Endothelial cell of umbilical vein (primary cell): Measurements from ENCODE around the gene UGT1A9. TPM values are rescaled to one million over a fixed set of nuclear protein-coding genes. Genes with fewer than 3 reads are reported as not detected.

Source experiments
- BruUV-seq: library from RNA; stranded (reverse); fragments of 400-500 nt; replicated peaks from 2 replicates; lab custom pipeline; 2021; lab: Mats Ljungman, UMichigan
- CTCF ChIA-PET: fragments of 300-600, 350-600 bp; sonication (Branson Sonifier 250); formaldehyde crosslinking; loops from one replicate; lab custom pipeline; 2021; ENCODE audit warnings: antibody characterized with exemption, inconsistent platforms; lab: Charles Lee
- POLR2A ChIA-PET: fragments of 300-600, 350-600 bp; sonication (Branson Sonifier 250); formaldehyde crosslinking; loops from one replicate; lab custom pipeline; 2021; ENCODE audit warnings: antibody characterized with exemption, inconsistent platforms; lab: Charles Lee
- DNase-seq: peaks from one replicate; pipeline ENCODE4 v3.0.0-alpha.2; 2011; ENCODE audit warnings: low read depth, low spot score
- FAIRE-seq: peaks from 2 replicates; lab custom pipeline; 2011; peaks lifted over from hg19 to GRCh38; lab: Jason Lieb, UNC
- H2AFZ ChIP-seq: 2 replicates; pipeline ENCODE4 v1.6.0; 2012; ENCODE audit warnings: low read depth, low read length, control low read depth, inconsistent platforms
- H3K27ac ChIP-seq: 2 replicates; pipeline ENCODE4 v1.5.1; 2011; ENCODE audit warnings: low read depth, mild to moderate bottlenecking, control low read depth, low read length, moderate library complexity; ENCODE audit not compliant: insufficient read depth
- H3K27me3 ChIP-seq, 2 experiments: 2 replicates each; pipeline versions ENCODE4 v1.6.0 to v1.6.1; 2011; ENCODE audit warnings: low read length in 2 of 2, mixed read lengths in 1 of 2; ENCODE audit not compliant: control insufficient read depth in 2 of 2, insufficient read depth in 2 of 2
- H3K36me3 ChIP-seq, 2 experiments: 2 replicates in 1 of 2; 3 replicates in 1 of 2; pipeline ENCODE4 v1.5.1; 2011; ENCODE audit warnings: low read length in 2 of 2, mild to moderate bottlenecking in 1 of 2, moderate library complexity in 1 of 2; ENCODE audit not compliant: control insufficient read depth in 2 of 2, insufficient read depth in 2 of 2; ENCODE audit errors: extremely low read depth in 1 of 2
- H3K4me1 ChIP-seq: 3 replicates; pipeline ENCODE4 v1.5.1; 2011; ENCODE audit warnings: mild to moderate bottlenecking, low read length; ENCODE audit not compliant: control insufficient read depth, insufficient read depth; ENCODE audit errors: extremely low read depth
- H3K4me2 ChIP-seq: 2 replicates; pipeline ENCODE4 v1.6.1; 2011; ENCODE audit warnings: low read length, control low read depth, mixed read lengths; ENCODE audit not compliant: insufficient read depth
- H3K4me3 ChIP-seq, 3 experiments: fragments of 200-600 bp in 1 of 3; sonication (generic), shearing (Covaris generic) in 1 of 3; replicated peaks in 1 of 3; 2 replicates each; pipeline ENCODE4 v1.5.1; 2011 to 2016; ENCODE audit warnings: control low read depth in 3 of 3, low read length in 3 of 3, mild to moderate bottlenecking in 2 of 3, inconsistent platforms in 1 of 3, low read depth in 1 of 3, moderate library complexity in 1 of 3; ENCODE audit not compliant: insufficient read depth in 1 of 3
- H3K79me2 ChIP-seq: 2 replicates; pipeline ENCODE4 v1.6.0; 2012; ENCODE audit warnings: low read length, inconsistent platforms; ENCODE audit not compliant: control insufficient read depth, insufficient read depth
- H3K9ac ChIP-seq: replicated peaks from 2 replicates; pipeline ENCODE3; 2011; ENCODE audit warnings: low read length, control low read depth; ENCODE audit not compliant: insufficient read depth; ENCODE audit errors: extremely low read depth
- H3K9me1 ChIP-seq: replicated peaks from 3 replicates; pipeline ENCODE4 v1.6.0; 2011; ENCODE audit warnings: mild to moderate bottlenecking, low read length; ENCODE audit not compliant: control insufficient read depth, insufficient read depth; ENCODE audit errors: extremely low read depth
- H3K9me3 ChIP-seq: replicated peaks from 2 replicates; pipeline ENCODE4 v1.5.1; 2012; ENCODE audit warnings: low read length, inconsistent platforms; ENCODE audit not compliant: control insufficient read depth, insufficient read depth
- H4K20me1 ChIP-seq: replicated peaks from 2 replicates; pipeline ENCODE3; 2011; ENCODE audit warnings: mild to moderate bottlenecking, low read length; ENCODE audit not compliant: control insufficient read depth, insufficient read depth; ENCODE audit errors: extremely low read depth
- EZH2 ChIP-seq: IDR thresholded peaks from 2 replicates; pipeline ENCODE4 v1.6.1; 2012; ENCODE audit warnings: borderline replicate concordance, low read depth, mild to moderate bottlenecking, moderate library complexity, low read length, inconsistent platforms; ENCODE audit not compliant: severe bottlenecking
- FOS ChIP-seq: IDR thresholded peaks from 2 replicates; pipeline ENCODE4 v1.6.1; 2011; ENCODE audit warnings: mild to moderate bottlenecking, low read length, moderate library complexity, borderline replicate concordance; ENCODE audit not compliant: insufficient read depth
- GATA2 ChIP-seq: IDR thresholded peaks from 2 replicates; pipeline ENCODE4 v1.7.0; 2011; ENCODE audit warnings: low read depth, mild to moderate bottlenecking, moderate library complexity, mixed read lengths, low read length; ENCODE audit not compliant: insufficient read length, insufficient read depth
- JUN ChIP-seq: IDR thresholded peaks from 2 replicates; pipeline ENCODE4 v1.6.1; 2011; ENCODE audit warnings: borderline replicate concordance, low read depth; ENCODE audit not compliant: insufficient read length, insufficient read depth
- MYC ChIP-seq: IDR thresholded peaks from one replicate; pipeline ENCODE4 v1.6.1; 2011; ENCODE audit warnings: mild to moderate bottlenecking, low read depth, low read length
- POLR2A ChIP-seq: IDR thresholded peaks from 2 replicates; pipeline ENCODE4 v1.6.1; 2012; ENCODE audit warnings: low read depth, mild to moderate bottlenecking, control low read depth, low read length
- POLR2AphosphoS5 ChIP-seq: IDR thresholded peaks from 2 replicates; pipeline ENCODE4 v1.6.1; 2012; ENCODE audit warnings: low read depth, mild to moderate bottlenecking, control low read depth, low read length, moderate library complexity; ENCODE audit not compliant: insufficient read depth
- dilution Hi-C: fragments of 300-500 bp; cut with MboI; formaldehyde crosslinking; loops from one replicate; pipeline ENCODE4 v1.15.0; 2019; ENCODE audit warnings: low sequenced_read_pairs; ENCODE audit not compliant: extremely low pct_ligation_motif_present
- intact Hi-C: fragments of 100-400 bp; cut with micrococcal nuclease; formaldehyde crosslinking; loops from one replicate; pipeline ENCODE4 v1.10.0; 2022
- polyA plus RNA-seq, 4 experiments: library from polyadenylated mRNA; depleted of rRNA in 3 of 4; stranded (reverse) in 3 of 4; unstranded in 1 of 4; fragments of >200 nt; gene quantifications; 2 replicates each; pipeline versions ENCODE4 v1.2.1 to v1.2.3, GENCODE V29; 2011 to 2012; ENCODE audit warnings: missing spikeins in 1 of 4
- total RNA-seq: library from RNA; stranded (reverse); gene quantifications from 2 replicates; pipeline ENCODE4 v1.2.3, GENCODE V29; 2021
- TF ChIP-seq, protein P1 (sequence below), 2 donors: IDR thresholded peaks; 1 replicate in 1 of 2; 2 replicates in 1 of 2; pipeline ENCODE4 v1.5.1; 2011; ENCODE audit warnings: low read length in 2 of 2, mild to moderate bottlenecking in 2 of 2, moderate library complexity in 2 of 2, control low read depth in 1 of 2, inconsistent platforms in 1 of 2, low read depth in 1 of 2; ENCODE audit not compliant: insufficient read depth in 1 of 2; ENCODE audit errors: extremely low read depth in 1 of 2
- TF ChIP-seq, protein P2 (sequence below): IDR thresholded peaks from 2 replicates; pipeline ENCODE4 v1.6.1; 2011; ENCODE audit not compliant: insufficient read depth, insufficient read length

The UGT1A9 gene
- total and polyA plus RNA-seq, 2 donors (not counting 3 experiments of a cell fraction or from before 2014, with no cell fraction given), result not detected

DNA sequence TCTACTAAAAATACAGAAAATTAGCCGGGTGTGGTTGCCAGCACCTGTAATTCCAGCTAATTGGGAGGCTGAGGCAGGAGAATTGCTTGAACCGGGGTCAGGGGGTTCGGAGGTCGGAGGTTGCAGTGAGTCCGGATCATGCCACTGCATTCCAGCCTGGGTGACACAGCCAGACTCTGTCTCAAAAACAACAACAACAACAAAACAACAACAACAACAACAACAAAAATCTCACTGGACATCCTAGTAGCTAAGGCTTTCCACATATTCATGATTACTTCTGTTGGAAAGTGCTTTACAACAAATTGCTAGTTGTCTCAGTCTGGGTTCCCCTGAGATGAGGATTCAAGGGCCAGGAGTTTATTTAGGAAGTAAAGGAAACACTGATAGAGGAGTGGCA, 102.2 kb downstream of the UGT1A9 start:
- Histone ChIP-seq H3K36me3 (no peaks in the 10 kb centered on the region), H3K27me3 (no peaks in the 10 kb centered on the region), H2AFZ (no peak overlapping the region), H3K4me2 (no peak overlapping the region), H4K20me1 (no peaks in the 10 kb centered on the region), H3K27ac (no peak overlapping the region), H3K79me2 (no peaks in the 10 kb centered on the region), H3K9me1 (no peaks in the 10 kb centered on the region), H3K4me1 (no peaks in the 10 kb centered on the region), H3K9me3 (no peaks in the 10 kb centered on the region), H3K4me3 (no peak overlapping the region), H3K9ac (no peak overlapping the region)
- dilution Hi-C loops (no loop called here), intact Hi-C loops (loop anchor here (2.0 kb wide), 1 partner anchor 325 kb away; no protein-coding TSS in a partner anchor)
- POLR2A ChIA-PET, result no interaction called here
- TF ChIP-seq FOS (no peak), JUN (no peak), POLR2AphosphoS5 (no peak)
- TF ChIP-seq, protein P1, sequence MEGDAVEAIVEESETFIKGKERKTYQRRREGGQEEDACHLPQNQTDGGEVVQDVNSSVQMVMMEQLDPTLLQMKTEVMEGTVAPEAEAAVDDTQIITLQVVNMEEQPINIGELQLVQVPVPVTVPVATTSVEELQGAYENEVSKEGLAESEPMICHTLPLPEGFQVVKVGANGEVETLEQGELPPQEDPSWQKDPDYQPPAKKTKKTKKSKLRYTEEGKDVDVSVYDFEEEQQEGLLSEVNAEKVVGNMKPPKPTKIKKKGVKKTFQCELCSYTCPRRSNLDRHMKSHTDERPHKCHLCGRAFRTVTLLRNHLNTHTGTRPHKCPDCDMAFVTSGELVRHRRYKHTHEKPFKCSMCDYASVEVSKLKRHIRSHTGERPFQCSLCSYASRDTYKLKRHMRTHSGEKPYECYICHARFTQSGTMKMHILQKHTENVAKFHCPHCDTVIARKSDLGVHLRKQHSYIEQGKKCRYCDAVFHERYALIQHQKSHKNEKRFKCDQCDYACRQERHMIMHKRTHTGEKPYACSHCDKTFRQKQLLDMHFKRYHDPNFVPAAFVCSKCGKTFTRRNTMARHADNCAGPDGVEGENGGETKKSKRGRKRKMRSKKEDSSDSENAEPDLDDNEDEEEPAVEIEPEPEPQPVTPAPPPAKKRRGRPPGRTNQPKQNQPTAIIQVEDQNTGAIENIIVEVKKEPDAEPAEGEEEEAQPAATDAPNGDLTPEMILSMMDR (IDR thresholded peaks at IDR 0.05; ENCODE audit: extremely low read depth in 1 of 2, insufficient read depth in 1 of 2, low read depth in 1 of 2, low read length in 2 of 2), result no peak
- DNase-seq (no peak), FAIRE-seq (no peak)
- CTCF ChIA-PET, result no interaction called here
- no TSS peak for BruUV-seq

DNA sequence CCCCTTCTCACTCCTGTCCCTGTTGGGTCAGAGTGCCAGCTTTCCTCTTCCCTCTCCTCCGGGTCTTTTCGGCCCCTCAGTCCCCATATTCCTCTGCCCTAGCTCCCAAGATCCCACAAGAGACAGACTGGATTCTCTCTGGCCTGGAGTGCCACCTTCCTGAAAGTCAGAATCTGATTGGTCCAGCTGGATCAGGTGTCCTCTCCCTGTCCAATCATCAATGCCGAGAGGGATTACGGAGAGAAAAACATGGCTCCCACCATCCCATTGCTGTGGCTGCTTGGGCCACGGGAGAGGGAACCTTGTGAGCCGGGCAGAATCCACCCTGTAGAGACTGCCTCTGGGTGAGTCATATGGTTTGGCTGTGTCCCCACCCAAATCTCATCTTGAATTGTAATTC, 103.7 kb downstream of the UGT1A9 start:
- BruUV-seq, result no TSS peak
- H3K27ac ChIP-seq, result no peak overlapping the region
- CTCF ChIA-PET, result interaction anchor here (0.7 kb wide), 1 partner anchor 1698 kb away, joined by 3 read pairs; no protein-coding TSS in a partner anchor
- dilution Hi-C loops, result no loop called here
- H3K9me1 ChIP-seq, result no peaks in the 10 kb centered on the region
- no peak overlapping the region for H2AFZ ChIP-seq
- H3K27me3 ChIP-seq, result no peaks in the 10 kb centered on the region
- H3K36me3 ChIP-seq, result no peaks in the 10 kb centered on the region
- no peak for FAIRE-seq
- H3K79me2 ChIP-seq, result no peaks in the 10 kb centered on the region
- intact Hi-C loops, result no loop called here
- no peak overlapping the region for H3K4me3 ChIP-seq
- TF ChIP-seq POLR2A (no peak), GATA2 (no peak), POLR2AphosphoS5 (no peak), FOS (no peak), MYC (no peak), JUN (no peak), EZH2 (no peak)
- TF ChIP-seq, protein P2, sequence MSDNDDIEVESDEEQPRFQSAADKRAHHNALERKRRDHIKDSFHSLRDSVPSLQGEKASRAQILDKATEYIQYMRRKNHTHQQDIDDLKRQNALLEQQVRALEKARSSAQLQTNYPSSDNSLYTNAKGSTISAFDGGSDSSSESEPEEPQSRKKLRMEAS, result no peak
- TF ChIP-seq, protein P1 (IDR thresholded peaks at IDR 0.05; ENCODE audit: extremely low read depth in 1 of 2, insufficient read depth in 1 of 2, low read depth in 1 of 2, low read length in 2 of 2), result no peak
- no peak overlapping the region for H3K9ac ChIP-seq
- H3K4me1 ChIP-seq, result no peaks in the 10 kb centered on the region
- H4K20me1 ChIP-seq, result no peaks in the 10 kb centered on the region
- H3K4me2 ChIP-seq, result no peak overlapping the region
- H3K9me3 ChIP-seq, result no peaks in the 10 kb centered on the region
- POLR2A ChIA-PET, result no interaction called here
- DNase-seq, result no peak
